Peyer's patch (tissue), 4 donors: Measurements from ENCODE around the gene PSPH.

Source experiments
- CTCF ChIP-seq, 6 experiments: fragments of 450-650 bp in 4 of 6; fragments of 200-600 bp in 2 of 6; sonication (generic) in 1 of 6; IDR thresholded peaks; one replicate each; pipeline ENCODE4 v1.5.1; 2017 to 2019; ENCODE audit warnings: antibody characterized with exemption in 6 of 6, mild to moderate bottlenecking in 3 of 6, moderate library complexity in 1 of 6
- POLR2A ChIP-seq, 2 donors: fragments of 450-650 bp; IDR thresholded peaks; one replicate each; pipeline ENCODE4 v1.5.1; 2017; ENCODE audit warnings: antibody characterized with exemption in 2 of 2, mild to moderate bottlenecking in 2 of 2, moderate library complexity in 2 of 2

DNA sequence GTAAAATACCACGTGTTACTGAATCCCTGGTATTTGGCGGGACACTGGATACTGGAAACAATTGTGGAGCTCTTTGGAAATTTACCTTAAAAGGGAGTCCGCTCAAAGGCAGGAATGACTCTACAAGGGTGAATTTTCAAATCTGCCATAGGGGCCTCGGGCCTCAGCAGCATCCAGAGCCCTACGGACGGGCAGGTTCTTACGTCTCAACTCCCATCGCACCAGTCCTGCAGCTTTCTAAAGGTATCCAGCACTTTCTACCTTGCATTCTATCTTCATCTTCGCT, 248 bp downstream of the PSPH start:
- no peak for TF ChIP-seq POLR2A (IDR thresholded peaks at IDR 0.05)
- TF ChIP-seq CTCF (IDR thresholded peaks at IDR 0.05) = no peak
